IPS-20b (cell line): ENCODE measurements around the gene SRGAP2C.
"Not testable (repeated sequence)": the region's sequence is repeated elsewhere in the genome, so short reads cannot be mapped to it uniquely, and the experiment has no call there.

Experiments used
- H3K27ac ChIP-seq: one replicate; pipeline ENCODE4 v1.5.1; 2013; ENCODE audit warnings: low read length
- H3K27me3 ChIP-seq: 2 replicates; pipeline ENCODE4 v1.6.1; 2013; ENCODE audit warnings: mild to moderate bottlenecking, low read length, inconsistent platforms; ENCODE audit not compliant: insufficient read depth
- H3K36me3 ChIP-seq: 2 replicates; pipeline ENCODE4 v1.6.1; 2013; ENCODE audit warnings: low read depth, mild to moderate bottlenecking, inconsistent platforms, low read length, moderate library complexity; ENCODE audit not compliant: insufficient read depth
- H3K4me1 ChIP-seq: 2 replicates; pipeline ENCODE4 v1.6.1; 2013; ENCODE audit warnings: mild to moderate bottlenecking, control low read depth, inconsistent platforms, low read length, moderate library complexity; ENCODE audit not compliant: insufficient read depth
- H3K4me3 ChIP-seq: 2 replicates; pipeline ENCODE4 v1.5.1; 2013; ENCODE audit warnings: mild to moderate bottlenecking, low read length, inconsistent platforms
- H3K9ac ChIP-seq: 2 replicates; pipeline ENCODE4 v1.6.1; 2013; ENCODE audit warnings: low read depth, mild to moderate bottlenecking, inconsistent platforms, low read length, moderate library complexity
- H3K9me3 ChIP-seq: 2 replicates; pipeline ENCODE4 v1.6.1; 2013; ENCODE audit warnings: mild to moderate bottlenecking, low read depth, low read length, inconsistent platforms; ENCODE audit not compliant: insufficient read depth

SRGAP2C gene

DNA sequence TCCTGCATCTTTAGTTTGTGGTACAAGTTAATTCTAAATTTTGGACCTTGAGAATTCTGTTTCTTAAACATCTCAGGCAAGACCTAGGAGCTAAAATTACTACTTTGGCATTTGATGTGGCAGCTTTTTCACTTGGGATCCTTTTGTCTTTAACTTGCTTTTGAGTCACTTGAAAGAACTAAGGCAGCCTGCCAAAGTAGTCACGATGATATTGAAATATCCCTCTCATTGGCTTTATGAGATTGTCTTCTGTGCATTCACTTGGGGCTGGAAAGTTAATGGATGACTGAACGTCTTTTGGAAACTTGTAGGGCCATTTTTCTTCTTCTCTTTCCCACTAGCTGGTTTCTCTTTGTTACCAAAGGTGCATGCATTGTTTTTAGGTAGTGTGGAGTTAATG, 90.7 kb downstream of the SRGAP2C start:
- H3K27me3 ChIP-seq, H3K4me3 ChIP-seq, H3K36me3 ChIP-seq, H3K9ac ChIP-seq, H3K27ac ChIP-seq, H3K4me1 ChIP-seq, H3K9me3 ChIP-seq: not testable (repeated sequence)

DNA sequence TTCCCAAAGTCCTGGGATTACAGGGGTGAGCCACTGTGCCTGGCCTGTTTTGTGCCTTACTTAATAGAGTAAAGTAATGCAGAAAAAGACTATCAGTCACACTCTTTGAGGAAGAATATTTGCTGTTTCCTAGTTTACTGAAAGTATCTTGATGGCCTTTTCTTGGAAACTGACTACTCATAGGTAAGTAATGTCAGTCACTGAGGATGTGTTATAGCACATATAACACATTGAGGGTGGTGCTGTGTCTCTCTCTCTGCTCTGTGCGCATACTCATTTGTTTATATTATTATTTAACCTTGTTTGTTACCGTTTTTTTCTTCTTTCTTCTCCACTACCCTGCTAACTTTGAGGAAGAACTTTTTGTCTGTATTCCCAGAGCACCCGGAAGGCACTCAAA, 93.4 kb downstream of the SRGAP2C start:
- not testable (repeated sequence) for H3K27ac ChIP-seq, H3K27me3 ChIP-seq, H3K4me3 ChIP-seq, H3K9me3 ChIP-seq, H3K9ac ChIP-seq, H3K4me1 ChIP-seq, H3K36me3 ChIP-seq

- H3K9me3 ChIP-seq, H3K36me3 ChIP-seq, H3K27me3 ChIP-seq, H3K9ac ChIP-seq, H3K4me3 ChIP-seq, H3K4me1 ChIP-seq, H3K27ac ChIP-seq: not testable (repeated sequence)
Observed at GRCh38 chr1:121278777-121279547, 94.2 kb downstream of the SRGAP2C start.

- H3K27me3 ChIP-seq, H3K27ac ChIP-seq, H3K36me3 ChIP-seq, H3K4me1 ChIP-seq, H3K4me3 ChIP-seq, H3K9me3 ChIP-seq, H3K9ac ChIP-seq: not testable (repeated sequence)
Observed at GRCh38 chr1:121279548-121279898, 94.7 kb downstream of the SRGAP2C start.

- H3K4me3 ChIP-seq, H3K27ac ChIP-seq, H3K36me3 ChIP-seq, H3K27me3 ChIP-seq, H3K9ac ChIP-seq, H3K9me3 ChIP-seq, H3K4me1 ChIP-seq: not testable (repeated sequence)
Observed at GRCh38 chr1:121280699-121281317, 96.0 kb downstream of the SRGAP2C start.

GRCh38 chr1:121281480-121281879, 96.7 kb downstream of the SRGAP2C start:
- H3K36me3 ChIP-seq, H3K4me1 ChIP-seq, H3K27ac ChIP-seq, H3K4me3 ChIP-seq, H3K9ac ChIP-seq, H3K9me3 ChIP-seq, H3K27me3 ChIP-seq: not testable (repeated sequence)

DNA sequence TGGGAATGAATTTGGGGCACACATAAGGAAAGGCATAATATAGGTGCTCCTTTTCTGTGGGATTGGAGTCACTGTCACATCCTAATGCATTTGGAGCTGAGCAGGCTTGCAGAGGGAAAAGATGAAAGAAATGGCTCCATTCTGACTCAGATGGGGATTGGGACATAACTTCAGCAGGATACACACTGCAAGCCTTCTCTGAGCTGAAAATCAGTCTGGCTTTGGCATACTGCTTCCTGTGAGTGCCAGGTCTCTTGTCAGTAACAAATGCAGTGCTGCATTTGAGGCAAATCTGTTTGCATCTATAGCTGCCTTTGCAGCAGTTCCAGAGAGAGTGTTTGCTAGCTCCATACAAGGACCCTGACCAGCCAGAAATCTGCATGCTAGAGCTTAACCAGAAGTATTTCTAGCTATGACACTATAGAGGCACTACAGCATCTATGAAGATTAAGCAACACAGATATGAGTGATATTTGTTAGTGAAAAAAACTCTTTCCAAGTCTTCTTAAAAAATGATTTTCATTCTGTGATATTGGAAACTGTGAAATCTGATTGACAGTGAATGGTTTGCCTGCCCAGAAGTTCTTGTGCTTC, 98.9 kb downstream of the SRGAP2C start:
- not testable (repeated sequence) for H3K27me3 ChIP-seq, H3K4me3 ChIP-seq, H3K27ac ChIP-seq, H3K4me1 ChIP-seq, H3K36me3 ChIP-seq, H3K9me3 ChIP-seq, H3K9ac ChIP-seq

- not testable (repeated sequence) for H3K36me3 ChIP-seq, H3K4me1 ChIP-seq, H3K27ac ChIP-seq, H3K9me3 ChIP-seq, H3K9ac ChIP-seq, H3K4me3 ChIP-seq, H3K27me3 ChIP-seq
Observed at GRCh38 chr1:121292590-121292989, 107.8 kb downstream of the SRGAP2C start.

DNA sequence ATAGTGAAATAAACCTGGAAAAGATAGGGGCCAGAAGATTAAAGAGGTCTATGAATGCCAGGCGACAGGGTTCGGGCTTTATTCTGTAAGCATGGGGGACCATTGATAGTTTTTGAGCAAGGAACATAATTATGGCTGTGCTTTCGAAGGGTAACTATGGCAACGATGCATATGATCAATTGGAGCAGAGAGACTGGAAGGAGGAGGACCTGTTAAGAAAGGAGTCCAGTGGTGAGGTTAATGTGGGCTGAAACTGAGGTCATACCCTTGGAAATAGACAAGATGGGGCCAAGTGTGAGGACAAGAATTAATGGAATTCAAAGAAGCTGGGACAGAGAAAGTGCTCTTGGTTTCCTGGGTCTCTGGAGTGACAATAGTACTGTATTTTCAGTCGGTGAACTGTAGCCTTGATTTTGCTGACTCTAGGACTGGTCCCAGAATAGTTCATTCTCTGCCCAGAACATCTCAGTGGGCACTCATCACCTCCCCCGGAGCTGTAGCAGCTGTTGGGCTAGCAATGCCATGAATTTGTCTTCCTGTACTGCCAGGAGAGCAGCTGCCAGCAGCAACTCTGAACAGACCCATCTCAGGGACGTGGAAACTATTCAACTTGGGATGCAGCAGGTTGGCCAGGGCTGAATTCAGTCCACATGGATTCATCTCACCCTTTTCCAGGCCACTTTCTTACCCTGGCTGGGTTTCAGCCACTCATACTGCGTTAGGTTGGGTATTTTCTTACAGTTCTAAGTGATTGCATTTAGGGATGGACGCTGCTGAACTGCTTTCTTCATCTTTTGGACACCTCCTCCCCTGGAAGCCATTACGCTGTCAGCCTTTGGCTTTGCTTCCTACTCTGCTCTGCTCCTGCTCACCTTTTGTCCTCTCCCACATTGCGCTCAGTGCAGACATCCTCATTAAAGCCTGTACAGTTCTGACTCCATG, 108.8 kb downstream of the SRGAP2C start:
- H3K4me1 ChIP-seq, H3K27ac ChIP-seq, H3K36me3 ChIP-seq, H3K4me3 ChIP-seq, H3K9ac ChIP-seq, H3K9me3 ChIP-seq, H3K27me3 ChIP-seq: not testable (repeated sequence)

DNA sequence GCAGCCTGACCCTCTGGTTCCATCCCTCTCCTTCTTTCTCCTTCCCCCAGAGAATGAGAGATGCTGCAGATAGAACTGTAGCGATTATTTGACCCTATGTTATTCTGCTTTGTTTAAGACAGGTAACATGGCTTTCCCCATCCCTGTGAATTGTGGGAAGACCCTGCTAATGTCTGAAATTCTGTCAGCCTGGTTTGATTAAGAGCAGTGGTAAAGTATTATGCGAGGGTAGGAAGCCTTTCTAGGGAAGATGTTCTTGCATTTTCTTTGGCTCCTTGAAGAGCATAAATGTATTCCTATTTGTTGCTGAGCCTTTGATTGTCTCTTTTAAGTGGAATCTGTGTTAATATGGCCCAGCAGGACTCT, 109.4 kb downstream of the SRGAP2C start:
- not testable (repeated sequence) for H3K36me3 ChIP-seq, H3K27me3 ChIP-seq, H3K4me3 ChIP-seq, H3K27ac ChIP-seq, H3K9ac ChIP-seq, H3K4me1 ChIP-seq, H3K9me3 ChIP-seq

DNA sequence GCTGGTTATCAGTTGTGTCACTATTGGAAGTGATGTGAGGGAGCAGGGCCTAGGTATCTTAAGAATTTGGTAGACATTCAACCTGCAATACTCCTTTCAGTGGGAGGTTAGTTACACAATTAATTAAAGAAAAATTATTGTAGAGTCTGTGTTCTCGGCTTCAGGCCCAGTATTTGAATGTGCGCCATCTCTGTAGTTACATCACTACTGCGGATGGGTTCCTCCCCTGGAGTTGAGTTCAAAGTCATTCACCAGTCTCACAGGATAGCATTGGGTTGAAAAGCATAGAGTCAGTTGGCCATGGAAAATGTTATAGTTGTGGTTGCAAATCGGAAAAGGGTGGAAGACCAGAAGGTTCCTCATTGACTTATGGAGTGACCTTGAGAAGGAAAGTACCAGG, 111.8 kb downstream of the SRGAP2C start:
- H3K9me3 ChIP-seq, H3K36me3 ChIP-seq, H3K4me1 ChIP-seq, H3K4me3 ChIP-seq, H3K27ac ChIP-seq, H3K27me3 ChIP-seq, H3K9ac ChIP-seq: not testable (repeated sequence)

GRCh38 chr1:121298529-121298928, 113.8 kb downstream of the SRGAP2C start:
- H3K9ac ChIP-seq, H3K4me3 ChIP-seq, H3K27ac ChIP-seq, H3K9me3 ChIP-seq, H3K27me3 ChIP-seq, H3K36me3 ChIP-seq, H3K4me1 ChIP-seq: not testable (repeated sequence)
